ENCODE results near the gene GRID2.

- TF ChIP-seq CTCF (IDR thresholded peaks at IDR 0.05) (no peak), POLR2AphosphoS5 (IDR thresholded peaks at IDR 0.05) (no peak), POLR2A (IDR thresholded peaks at IDR 0.05) (no peak), EP300 (IDR thresholded peaks at IDR 0.05; ENCODE audit: low read depth) (no peak)
Observed at GRCh38 chr4:93403571-93403970, 1099.8 kb downstream of the GRID2 start.

Measured in transverse colon (tissue), 4 donors.